GM15510 (cell line): ENCODE measurements around the gene DYRK2.

Source experiments
- POLR2A ChIP-seq: IDR thresholded peaks from 3 replicates; pipeline ENCODE4 v1.6.1; 2011; ENCODE audit warnings: borderline replicate concordance; ENCODE audit not compliant: insufficient read length; ENCODE audit errors: extremely low read depth

DYRK2 gene

GRCh38 chr12:67633024-67633610, 15.4 kb upstream of the DYRK2 start:
- no peak for TF ChIP-seq POLR2A

- TF ChIP-seq POLR2A: no peak
Measured at GRCh38 chr12:67633708-67634107, 14.8 kb upstream of the DYRK2 start.

- TF ChIP-seq POLR2A: no peak
Measured at GRCh38 chr12:67634303-67634761, 14.2 kb upstream of the DYRK2 start.

GRCh38 chr12:67637718-67638117, 10.8 kb upstream of the DYRK2 start:
- TF ChIP-seq POLR2A: no peak

- TF ChIP-seq POLR2A: no peak
Measured at GRCh38 chr12:67638694-67639093, 9.9 kb upstream of the DYRK2 start.

- no peak for TF ChIP-seq POLR2A
Measured at GRCh38 chr12:67640863-67641262, 7.7 kb upstream of the DYRK2 start.

GRCh38 chr12:67645126-67645525, 3.4 kb upstream of the DYRK2 start:
- no peak for TF ChIP-seq POLR2A

GRCh38 chr12:67645601-67646000, 2.9 kb upstream of the DYRK2 start:
- TF ChIP-seq POLR2A: no peak

- TF ChIP-seq POLR2A: no peak
Measured at GRCh38 chr12:67646775-67647174, 1.8 kb upstream of the DYRK2 start.

GRCh38 chr12:67647181-67647798, 1.3 kb upstream of the DYRK2 start:
- TF ChIP-seq POLR2A: no peak

GRCh38 chr12:67647799-67648520, 585 bp upstream of the DYRK2 start:
- no peak for TF ChIP-seq POLR2A

GRCh38 chr12:67649261-67649569, 670 bp downstream of the DYRK2 start:
- TF ChIP-seq POLR2A: no peak

GRCh38 chr12:67649570-67650387, 1.2 kb downstream of the DYRK2 start:
- TF ChIP-seq POLR2A: no peak

GRCh38 chr12:67650388-67651131, 2.0 kb downstream of the DYRK2 start:
- no peak for TF ChIP-seq POLR2A
